RKO (cell line): ENCODE measurements around the gene PIK3R3.
"Not testable (repeated sequence)": the region's sequence is repeated elsewhere in the genome, so short reads cannot be mapped to it uniquely, and the experiment has no call there.

Experiments
- DNase-seq: peaks from one replicate; pipeline ENCODE4 v3.0.0-alpha.2; 2016; ENCODE audit warnings: low spot score

The PIK3R3 gene

DNA sequence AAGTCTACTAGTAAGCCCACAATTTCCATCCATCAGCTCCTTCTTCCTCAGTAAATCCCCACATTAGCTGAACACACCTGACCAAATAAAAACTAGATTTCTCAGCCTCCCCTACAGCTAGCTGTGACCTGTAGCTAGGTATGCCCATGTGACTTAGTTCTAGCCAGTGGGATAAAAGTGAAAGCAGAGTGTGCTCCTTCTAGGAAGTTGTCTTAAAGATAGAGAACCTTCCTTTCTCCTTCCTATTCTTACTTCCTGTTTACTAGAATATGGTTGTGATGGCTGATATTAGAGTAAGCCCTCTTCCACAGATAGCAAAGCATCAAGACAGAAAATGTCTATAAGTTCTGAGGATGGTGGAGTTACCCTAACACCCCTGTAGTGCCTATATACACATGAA lies 67.0 kb downstream of the PIK3R3 start:
- DNase-seq, result peak; percentile 11

- DNase-seq, result no peak
Measured at GRCh38 chr1:46064708-46065107, 67.7 kb downstream of the PIK3R3 start.

GRCh38 chr1:46062651-46063319 lies 69.6 kb downstream of the PIK3R3 start:
- no peak for DNase-seq

GRCh38 chr1:46061146-46061545 lies 71.3 kb downstream of the PIK3R3 start:
- DNase-seq, result no peak

- no peak for DNase-seq
Measured at GRCh38 chr1:46058936-46059335, 73.5 kb downstream of the PIK3R3 start.

- DNase-seq, result no peak
Measured at GRCh38 chr1:46057781-46058180, 74.6 kb downstream of the PIK3R3 start.

DNA sequence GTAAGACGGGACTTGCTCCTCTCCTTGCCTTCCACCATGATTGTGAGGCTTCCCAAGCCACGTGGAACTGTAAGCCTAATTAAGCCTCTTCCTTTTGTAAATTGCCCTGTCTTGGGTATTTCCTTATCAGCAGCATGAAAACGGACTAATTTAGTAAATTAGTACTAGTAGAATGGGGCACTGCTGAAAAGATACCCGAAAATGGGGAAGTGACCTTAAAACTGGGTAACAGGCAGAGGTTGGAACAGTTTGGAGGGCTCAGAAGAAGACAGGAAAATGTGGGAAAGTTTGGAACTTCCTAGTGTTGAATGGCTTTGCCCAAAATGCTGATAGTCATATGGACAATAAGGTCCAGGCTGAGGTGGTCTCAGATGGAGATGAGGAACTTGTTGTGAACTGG lies 75.2 kb downstream of the PIK3R3 start:
- not testable (repeated sequence) for DNase-seq

DNA sequence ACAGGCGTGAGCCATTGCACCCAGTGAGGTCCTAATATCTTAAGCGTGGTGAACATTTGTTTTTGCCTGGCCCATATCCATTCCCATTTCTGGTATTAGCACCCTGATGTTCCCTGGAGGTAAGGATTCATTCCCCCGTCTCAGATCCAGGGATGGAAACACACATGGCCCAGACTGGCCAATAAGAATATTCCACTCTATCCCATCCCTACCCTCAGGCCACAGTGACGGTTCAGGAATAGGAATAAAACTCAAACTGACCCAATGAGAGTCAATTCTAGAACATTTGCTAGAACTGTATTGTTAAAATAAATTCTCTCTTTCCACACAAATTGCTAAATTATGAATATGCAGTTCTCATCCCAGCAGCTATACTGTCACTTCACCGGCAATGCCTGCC lies 76.1 kb downstream of the PIK3R3 start:
- no peak for DNase-seq

GRCh38 chr1:46053734-46054133 lies 78.7 kb downstream of the PIK3R3 start:
- DNase-seq, result no peak

DNA sequence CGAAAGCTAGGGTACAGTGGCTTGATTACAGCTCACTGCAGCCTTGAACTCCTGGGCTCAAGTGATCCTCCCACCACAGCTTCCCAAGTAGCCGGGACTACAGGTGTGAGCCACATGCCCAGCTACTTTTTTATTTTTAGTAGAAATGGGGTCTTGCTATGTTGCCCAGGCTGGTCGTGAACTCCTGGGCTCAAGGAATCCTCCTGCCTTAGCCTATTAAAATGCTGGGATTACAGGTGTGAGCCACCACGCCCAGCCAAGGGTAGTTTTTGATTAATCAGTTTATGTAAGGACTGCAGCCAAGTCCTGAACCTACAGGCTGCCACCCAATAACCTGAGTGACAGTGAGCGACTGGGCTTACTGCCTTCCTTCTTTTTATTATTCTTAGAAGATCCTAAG lies 88.3 kb downstream of the PIK3R3 start:
- DNase-seq, result no peak

DNA sequence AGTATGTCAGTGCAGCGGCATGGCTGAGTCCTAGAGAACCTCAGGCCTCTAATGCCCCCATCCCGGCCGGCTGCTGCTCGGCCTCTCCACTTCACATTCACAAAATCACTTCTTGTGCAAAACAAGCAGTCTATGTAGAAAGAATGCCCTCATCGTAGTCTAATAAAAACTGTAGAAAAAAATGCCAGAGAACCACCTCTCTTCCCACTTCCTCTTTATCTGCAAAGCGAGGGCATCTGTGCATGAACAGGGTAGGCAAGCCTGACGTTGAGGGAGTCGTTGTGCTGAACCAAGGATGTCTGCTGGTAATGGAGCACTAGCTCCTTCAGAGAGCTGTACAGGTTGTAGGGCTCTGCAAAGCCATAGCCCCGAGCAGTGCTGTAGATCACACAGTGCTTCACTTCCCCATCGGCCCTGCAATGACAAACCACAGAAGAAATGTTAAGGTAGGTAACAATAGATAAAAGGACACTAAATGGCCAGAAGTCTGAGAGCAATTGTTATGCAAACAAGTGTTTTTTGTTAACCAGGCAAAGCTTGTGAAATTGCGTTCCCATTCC lies 88.9 kb downstream of the PIK3R3 start:
- no peak for DNase-seq

DNA sequence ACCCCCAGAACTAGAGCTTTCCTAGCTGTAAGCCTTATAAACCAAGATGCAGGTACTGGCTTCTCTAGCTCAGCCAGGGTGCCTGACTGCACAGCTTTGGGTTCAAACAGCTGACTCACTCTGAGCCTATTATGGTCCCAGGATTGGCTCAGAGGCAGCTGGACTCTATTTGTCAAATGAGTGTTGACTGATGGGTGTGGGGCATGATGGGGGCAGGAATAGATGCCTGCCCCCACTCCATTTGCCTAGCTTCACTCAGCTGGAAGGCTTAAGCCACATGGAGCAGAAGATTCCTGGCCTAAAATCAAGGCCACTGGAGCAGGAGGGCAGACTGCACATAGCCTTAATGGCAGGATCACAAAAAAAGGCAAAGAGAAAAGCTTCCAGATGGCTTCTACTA lies 90.5 kb downstream of the PIK3R3 start:
- DNase-seq, result no peak

DNA sequence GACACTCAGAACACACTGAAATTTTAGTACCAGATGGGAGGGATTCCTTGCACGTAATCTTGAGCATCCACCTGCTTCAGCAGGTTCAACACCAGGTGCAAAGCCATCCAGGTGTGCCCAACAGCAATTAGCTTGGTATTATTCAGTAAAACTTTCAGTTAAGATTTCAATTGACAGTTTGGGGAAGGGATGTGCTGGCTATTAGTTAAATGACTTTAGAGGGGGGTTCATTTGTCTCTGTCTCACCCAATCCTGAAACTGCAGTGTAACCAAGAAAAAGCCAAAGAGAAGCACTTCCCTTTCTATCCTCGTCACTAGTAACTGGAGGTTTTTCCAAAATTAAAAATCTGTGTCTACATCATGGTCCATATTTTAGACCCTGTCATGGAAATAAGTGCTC lies 90.9 kb downstream of the PIK3R3 start:
- DNase-seq, result no peak

DNA sequence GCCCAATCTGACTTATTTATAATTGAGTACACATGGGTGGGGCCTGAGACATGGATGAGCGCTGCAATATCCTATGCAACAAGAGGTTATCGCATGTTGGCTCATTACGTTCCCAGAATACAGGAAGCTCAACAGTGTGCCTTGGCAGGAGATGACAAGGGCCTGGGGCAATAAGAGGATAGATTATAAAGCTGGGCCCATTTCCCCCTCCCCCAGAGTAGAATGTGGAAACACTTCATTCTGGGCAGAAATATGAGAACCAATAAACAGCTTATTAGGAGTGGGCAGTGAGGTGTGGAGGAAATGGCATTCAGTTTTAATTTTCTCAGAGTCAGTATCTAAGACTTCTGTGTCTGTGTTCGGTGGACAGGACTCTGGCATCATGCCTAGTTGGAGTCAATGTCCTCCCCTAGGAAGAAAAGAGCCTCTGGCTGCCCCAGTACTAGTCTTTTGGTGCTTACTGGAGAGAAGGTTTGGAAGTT lies 92.8 kb downstream of the PIK3R3 start:
- DNase-seq, result no peak

GRCh38 chr1:46036894-46037839 lies 95.3 kb downstream of the PIK3R3 start:
- DNase-seq, result peak; percentile 79

- DNase-seq, result no peak
Measured at GRCh38 chr1:46034601-46035516, 97.6 kb downstream of the PIK3R3 start.

GRCh38 chr1:46030876-46031660 lies 101.4 kb downstream of the PIK3R3 start:
- DNase-seq, result peak; percentile 25

DNA sequence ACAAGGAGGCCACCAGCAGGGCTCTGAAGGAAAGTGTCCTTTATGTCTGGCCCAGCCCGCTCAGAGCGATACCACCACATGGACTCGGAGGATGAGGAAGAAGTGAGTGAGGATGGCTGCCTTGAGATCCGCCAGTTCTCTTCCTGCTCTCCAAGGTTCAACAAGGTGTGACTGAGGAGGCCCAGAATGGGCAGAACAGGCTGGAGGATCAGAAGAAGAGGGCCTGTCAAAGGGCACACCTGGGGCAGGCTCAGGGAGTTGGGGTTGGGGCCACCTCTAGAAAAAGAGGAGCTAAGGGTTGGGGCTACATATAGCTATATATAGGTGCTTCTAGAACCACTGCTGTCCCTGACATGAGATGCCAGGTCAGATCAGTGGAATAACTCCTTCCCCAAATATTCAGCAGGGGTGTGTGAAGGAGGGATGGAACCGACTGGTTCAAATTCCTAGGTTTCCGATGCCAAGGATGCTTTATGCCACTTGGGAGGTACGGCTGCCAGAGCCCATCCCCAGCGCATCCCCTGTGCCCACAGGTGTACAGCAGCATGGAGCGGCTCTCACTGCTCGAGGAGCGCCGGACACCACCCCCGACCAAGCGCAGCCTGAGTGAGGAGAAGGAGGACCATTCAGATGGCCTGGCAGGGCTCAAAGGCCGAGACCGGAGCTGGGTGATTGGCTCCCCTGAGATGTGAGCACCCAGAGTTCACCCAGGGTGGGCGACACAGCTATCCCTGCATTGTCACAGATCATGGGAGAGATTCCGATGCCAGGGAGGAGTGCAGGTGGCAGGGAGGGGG lies 102.2 kb downstream of the PIK3R3 start:
- no peak for DNase-seq

GRCh38 chr1:46027788-46028573 lies 104.4 kb downstream of the PIK3R3 start:
- DNase-seq, result no peak
